OCI-LY1 (cell line): ENCODE results near the gene OR10H2.
"Not testable (repeated sequence)": the region's sequence is repeated elsewhere in the genome, so short reads cannot be mapped to it uniquely, and the experiment has no call there.

Experiments used
- EZH2 ChIP-seq: fragments of 200-600 bp; sonication (generic), shearing (Covaris generic); IDR thresholded peaks from 2 replicates; pipeline ENCODE4 v1.8.0; 2017; ENCODE audit warnings: borderline replicate concordance, mixed run types, mild to moderate bottlenecking, antibody characterized with exemption, low read length, moderate library complexity, mixed read lengths
- TF ChIP-seq, protein P1 (sequence below): fragments of 200-600 bp; sonication (generic), shearing (Covaris generic); IDR thresholded peaks from 2 replicates; pipeline ENCODE4 v1.5.1; 2017; ENCODE audit warnings: mild to moderate bottlenecking, antibody characterized with exemption, low read length, moderate library complexity, mixed read lengths

DNA sequence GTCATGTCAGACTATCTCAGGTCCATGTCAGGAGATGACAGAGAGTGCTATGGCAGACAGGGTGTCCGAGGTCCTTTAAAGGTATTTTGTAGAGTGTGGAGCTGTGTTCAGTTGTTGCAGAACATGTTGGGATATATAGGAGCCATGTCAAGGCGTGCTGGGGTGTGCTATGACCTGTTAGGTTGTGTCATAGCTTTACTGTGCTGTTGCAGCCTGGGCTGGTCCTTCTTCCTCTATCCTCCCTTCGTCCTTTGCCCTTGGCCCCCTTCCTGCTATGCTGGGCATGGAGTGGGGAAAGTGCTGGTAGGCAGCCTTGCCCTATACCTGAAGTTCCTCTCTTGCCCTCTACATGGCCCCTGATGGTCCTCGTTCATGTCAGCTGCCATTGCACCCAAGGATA, 48.0 kb upstream of the OR10H2 start:
- TF ChIP-seq, protein P1, sequence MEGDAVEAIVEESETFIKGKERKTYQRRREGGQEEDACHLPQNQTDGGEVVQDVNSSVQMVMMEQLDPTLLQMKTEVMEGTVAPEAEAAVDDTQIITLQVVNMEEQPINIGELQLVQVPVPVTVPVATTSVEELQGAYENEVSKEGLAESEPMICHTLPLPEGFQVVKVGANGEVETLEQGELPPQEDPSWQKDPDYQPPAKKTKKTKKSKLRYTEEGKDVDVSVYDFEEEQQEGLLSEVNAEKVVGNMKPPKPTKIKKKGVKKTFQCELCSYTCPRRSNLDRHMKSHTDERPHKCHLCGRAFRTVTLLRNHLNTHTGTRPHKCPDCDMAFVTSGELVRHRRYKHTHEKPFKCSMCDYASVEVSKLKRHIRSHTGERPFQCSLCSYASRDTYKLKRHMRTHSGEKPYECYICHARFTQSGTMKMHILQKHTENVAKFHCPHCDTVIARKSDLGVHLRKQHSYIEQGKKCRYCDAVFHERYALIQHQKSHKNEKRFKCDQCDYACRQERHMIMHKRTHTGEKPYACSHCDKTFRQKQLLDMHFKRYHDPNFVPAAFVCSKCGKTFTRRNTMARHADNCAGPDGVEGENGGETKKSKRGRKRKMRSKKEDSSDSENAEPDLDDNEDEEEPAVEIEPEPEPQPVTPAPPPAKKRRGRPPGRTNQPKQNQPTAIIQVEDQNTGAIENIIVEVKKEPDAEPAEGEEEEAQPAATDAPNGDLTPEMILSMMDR = not testable (repeated sequence)
- TF ChIP-seq EZH2 = not testable (repeated sequence)
